COLO668 (cell line): Measurements from ENCODE around the gene STX18.

ENCODE experiments used
- DNase-seq: peaks from one replicate; lab custom pipeline; 2025; ENCODE audit not compliant: unreplicated experiment; lab: John Stamatoyannopoulos, UW

The STX18 gene

DNA sequence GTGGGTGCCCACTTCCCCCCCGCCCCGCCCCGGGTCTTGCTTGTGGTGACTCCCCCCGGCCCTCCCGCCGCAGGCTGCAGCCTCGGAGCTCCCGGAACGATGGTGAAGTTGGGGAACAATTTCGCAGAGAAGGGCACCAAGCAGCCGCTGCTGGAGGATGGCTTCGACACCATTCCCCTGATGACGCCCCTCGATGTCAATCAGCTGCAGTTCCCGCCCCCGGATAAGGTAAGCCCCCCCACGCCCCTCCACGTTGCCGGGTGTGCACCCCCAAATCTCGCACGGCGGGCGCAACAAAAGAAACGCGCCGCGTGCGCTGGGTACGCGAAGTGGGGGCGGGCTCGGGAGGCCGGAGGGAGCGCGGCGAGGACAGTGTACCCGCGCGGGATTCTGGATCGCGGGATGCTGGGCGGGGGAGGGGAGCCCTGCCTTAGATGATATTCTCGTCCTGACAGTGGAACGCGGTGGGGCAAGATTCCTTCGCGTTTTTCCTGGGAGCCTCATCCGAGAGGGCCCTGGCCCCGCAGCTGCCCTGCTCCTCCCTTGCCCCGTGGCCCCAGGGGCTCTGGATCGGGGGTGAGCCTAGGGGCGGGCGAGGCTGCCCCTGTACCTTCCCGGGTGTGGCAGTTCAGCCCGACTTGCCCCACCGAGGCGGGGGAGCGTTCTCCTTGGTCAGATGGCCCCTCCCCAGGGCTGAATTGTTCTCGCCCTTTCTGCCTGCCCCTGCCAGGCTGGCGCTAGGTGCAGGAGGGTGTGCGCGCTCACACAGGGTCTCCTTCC, 154.1 kb downstream of the STX18 start:
- DNase-seq, result no peak

DNA sequence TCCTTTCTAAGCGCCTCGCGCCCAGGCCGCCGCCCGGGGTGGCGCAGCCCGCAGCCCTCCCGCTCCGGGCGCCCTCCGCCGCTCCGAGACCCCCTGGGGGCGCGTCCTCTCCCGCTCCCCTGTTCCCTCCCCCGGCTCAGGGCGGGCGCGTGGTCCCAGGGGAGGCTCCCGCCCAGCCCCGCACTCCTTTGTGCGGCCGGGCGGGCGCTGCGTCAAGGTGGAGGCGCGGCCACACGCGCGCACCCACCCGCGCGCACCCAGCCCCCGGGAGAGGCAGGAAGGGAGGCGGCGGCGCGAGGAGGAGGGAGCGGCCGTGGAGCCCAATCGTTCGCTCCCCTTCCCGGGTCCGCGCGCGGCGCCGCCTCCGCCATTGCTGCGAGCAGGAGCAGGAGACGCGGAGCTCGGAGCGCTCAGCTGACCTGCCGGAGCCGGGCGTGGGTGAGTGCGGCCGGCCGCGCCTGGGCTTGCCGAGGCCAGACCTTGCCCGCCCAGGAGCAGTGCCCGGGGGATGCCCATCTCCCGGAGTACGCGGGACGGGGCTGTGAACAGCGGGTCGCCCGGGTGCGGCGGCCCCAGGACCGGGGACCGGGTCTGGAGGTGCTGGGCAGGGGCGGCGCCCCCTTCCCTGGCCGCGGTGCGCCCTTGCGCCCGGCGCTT, 155.0 kb downstream of the STX18 start, which contains the start of gene NSG1:
NSG1 (plus strand) TSS at position 367 of the 657 bp plus-strand sequence. CDS start 528 bp downstream, outside the sequence.
- peak; percentile 33 for DNase-seq

DNA sequence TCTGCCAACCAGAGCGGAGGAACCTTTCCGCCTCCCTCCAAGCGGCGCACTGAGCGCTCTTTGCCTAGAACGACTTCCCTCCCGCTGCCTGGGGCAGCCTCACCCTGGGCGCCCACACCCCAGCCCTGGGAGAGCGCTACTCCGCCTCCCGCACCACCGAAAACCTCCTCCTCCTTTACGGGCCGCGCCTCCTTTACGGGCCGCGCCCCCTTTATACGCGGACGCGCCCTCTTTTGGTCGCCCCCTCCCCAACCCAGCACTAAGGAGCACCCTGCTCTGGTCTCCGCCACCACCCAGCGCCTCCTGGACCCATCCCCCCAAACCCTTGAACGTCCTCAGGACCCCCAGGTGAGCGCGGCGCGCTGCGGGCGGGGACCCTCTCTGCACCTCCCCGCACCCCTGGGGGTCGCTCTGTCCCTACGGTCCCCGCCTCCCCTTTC, 155.5 kb downstream of the STX18 start:
- no peak for DNase-seq

DNA sequence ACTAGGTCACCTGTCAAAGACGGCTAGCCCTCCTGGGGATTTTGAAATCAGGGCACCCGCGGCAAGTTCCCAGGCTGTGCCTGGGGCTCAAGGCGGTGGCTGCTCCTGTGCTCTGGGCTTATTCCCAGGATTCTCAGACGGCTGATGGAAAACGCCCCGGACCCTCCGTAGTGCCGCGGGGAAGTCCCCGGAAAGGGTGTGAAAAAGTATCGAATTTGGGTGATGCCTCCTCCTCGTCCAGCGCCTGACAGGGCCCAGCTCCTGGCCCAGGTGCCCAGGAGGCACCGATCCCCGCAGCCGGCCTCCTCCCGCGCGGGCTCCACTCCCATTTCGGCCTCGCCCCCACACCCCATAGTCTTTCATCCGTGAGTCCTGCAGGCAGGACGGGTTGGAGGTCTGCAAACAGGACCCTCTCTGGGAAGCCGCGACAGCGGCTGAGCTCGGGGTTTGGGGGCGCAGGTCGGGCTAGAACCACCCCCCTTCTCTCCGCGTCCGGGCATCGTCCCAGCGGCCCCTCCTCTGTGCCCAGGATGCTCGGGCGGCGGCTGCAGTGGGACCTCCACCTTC, 156.0 kb downstream of the STX18 start:
- no peak for DNase-seq

DNA sequence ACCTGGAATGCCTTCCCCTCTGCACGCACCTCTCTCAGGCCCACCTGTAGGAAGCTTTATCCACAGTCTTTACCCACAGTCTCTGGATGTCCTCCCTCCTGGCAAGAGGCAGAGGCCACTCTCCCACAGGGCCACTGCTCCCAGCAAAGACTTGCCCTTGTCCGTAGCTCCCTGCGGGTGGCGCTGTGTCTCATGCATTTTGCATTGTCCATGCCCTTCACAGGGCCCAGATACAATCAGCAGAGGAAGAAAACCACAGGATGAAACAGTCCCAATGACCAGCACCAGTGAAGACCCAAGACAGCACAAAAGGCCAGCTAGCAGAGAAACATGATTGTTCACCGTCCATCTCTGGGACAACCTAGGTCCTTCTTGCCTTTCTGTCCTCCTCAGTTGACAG, 157.0 kb downstream of the STX18 start:
- peak; percentile 31 for DNase-seq

DNA sequence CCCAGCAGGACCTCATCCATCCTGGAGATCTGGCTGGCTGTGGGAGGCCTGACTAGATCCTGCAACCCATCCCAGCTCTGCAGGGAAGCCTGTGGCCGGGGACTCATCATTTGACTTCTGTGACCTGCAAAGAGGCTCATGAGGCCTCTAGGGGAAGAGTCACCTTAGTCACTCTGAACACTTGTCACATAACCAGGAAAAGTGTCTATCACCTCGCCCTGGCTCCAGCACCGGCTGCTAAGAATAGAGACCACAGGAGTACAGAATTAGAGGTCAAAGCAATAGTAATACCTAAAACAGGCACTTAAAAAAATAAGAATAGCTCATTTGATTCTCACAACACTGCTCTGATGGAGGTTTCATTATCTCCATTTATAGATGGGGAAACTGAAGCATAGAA, 158.8 kb downstream of the STX18 start:
- no peak for DNase-seq

DNA sequence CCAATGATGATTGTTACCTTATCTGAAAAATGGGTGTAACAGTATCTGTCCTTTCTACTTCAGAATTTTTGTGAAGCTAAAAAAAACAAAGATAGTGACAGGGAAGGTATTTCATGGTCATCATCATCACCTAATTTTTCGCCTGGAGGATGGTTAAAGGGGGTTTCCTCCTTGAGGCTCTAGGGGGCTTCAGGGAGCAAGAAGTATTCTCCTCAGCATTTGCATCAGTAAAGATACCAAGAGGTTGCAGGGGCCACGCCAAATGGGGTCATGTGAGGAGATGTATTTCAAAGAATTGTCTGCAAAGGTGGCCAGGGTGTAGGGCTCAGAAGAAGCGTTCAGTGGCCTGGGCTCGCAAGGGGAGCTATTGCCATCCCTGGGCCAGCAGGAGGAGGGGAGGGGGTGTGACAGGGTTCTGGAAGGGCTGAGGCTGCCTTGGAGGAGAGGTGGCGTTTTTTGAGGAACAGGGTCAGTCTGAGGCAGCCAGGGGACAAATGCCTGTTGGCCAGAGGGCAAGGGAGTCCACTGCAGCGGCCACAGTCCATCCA, 162.2 kb downstream of the STX18 start:
- DNase-seq, result no peak

DNA sequence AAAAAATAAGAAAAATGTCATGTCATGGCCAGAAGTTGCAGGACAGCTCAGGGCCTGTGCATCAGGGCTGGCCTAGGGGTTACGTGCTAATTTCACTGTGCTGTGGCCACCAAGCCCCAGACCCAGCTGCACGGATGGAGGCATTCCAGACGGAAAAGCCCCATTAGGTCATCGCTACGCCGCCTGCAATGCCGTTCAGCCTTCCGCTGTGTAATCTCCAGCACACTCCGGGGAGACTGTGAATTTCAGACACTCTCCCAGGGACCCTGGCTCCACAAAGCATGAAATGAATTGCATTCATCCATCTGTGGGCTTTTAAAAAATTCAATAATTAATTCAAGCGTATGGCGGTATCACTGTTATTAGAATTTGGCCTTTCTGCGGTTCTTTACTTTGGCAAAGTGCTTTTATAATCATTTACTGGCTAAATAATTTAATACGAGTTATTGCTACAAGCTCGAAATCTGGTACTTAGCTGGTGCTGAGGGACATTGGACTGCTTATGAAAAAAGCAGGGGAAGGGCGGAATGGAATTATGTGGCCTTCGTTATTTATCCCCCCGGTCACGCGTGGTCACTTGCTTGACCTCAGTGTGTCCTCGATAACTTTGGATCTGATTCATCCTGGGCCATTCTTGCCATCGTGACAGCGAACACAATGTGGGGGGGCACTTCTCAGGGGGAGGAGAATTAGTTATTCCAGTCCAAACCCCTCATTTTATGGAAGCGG, 164.0 kb downstream of the STX18 start:
- no peak for DNase-seq

DNA sequence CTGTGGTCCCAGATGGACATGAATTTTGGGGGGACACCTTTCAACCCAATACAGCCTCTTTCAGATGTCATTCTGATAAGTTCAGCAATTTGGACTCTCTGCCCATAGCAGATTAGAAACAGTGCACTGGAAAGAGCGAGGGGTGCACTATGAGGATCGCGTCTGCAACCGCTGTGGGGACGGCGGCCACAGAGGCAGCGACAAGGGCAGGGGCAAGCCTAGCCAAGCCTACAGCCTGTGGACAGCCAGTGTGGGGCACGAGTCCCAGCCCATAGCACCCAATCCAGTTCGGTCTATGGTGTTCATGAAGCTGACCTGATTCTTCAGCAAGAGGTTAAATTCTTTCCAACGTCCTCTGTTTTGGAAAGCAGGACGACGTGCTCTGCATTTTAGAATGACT, 164.7 kb downstream of the STX18 start:
- DNase-seq, result no peak

DNA sequence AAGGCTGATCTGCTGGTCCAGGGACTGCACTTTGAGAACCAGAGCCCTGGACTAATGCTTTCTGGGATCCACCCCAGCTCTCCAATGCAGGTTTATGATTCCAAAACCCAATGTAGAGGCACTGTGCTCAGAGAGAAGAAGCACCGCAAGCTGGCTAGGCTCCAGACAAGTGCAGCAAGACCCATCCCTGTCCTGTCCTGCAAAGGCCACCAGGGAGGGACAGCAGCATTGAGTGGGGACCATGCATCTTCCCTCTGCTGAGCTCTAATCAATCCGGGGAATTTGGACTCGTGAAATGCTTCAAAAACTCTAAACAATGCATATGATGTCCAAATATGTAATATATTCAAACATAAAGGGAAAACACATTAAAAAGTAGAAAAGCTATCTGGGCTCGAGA, 165.8 kb downstream of the STX18 start:
- no peak for DNase-seq

DNA sequence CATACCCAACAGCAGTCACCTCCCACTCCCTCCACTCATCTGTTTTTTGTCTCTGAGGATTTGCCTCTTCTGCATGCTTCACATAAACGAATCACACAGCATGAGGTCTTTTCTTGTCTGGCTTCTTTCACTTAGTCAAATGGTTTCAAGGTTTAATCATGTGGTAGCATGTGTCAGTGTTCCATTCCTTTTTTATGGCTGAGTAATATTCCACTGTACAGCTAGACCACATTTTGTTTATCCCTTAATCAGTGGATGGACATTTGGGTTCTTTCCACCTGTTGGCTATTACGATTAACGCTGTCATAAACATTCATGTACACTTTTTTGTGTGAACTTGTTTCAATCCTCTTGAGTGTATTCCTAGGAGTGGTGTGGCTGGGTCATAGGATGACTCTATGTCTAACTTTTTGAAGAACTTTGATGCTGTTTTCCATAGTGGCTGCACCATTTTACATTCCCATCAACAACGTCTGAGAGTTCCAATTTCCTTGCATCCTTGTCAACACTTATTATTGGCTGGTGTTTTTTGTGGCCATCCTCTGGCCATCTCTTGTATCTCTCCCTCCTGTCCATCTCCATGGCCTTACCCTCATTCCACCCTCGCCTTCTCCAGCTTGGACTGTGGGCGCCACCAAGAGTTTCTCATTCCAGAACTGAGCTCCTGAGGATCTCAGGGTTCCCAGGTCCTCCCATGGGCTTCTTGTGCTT, 167.3 kb downstream of the STX18 start:
- DNase-seq, result no peak
